GM12865 (cell line): ENCODE data around the gene ATP11A.

Experiments
- DNase-seq: peaks from one replicate; pipeline ENCODE4 v3.0.0; 2010; ENCODE audit warnings: low read depth
- H3K4me3 ChIP-seq: 2 replicates; pipeline ENCODE4 v1.5.1; 2011; ENCODE audit warnings: mild to moderate bottlenecking, low read depth, low read length, control low read depth
- TF ChIP-seq, protein P1 (sequence below): IDR thresholded peaks from 2 replicates; pipeline ENCODE4 v1.5.1; 2011; ENCODE audit warnings: low read length, control low read depth, low read depth, inconsistent platforms; ENCODE audit not compliant: insufficient read depth; ENCODE audit errors: missing control alignments

Gene ATP11A

DNA sequence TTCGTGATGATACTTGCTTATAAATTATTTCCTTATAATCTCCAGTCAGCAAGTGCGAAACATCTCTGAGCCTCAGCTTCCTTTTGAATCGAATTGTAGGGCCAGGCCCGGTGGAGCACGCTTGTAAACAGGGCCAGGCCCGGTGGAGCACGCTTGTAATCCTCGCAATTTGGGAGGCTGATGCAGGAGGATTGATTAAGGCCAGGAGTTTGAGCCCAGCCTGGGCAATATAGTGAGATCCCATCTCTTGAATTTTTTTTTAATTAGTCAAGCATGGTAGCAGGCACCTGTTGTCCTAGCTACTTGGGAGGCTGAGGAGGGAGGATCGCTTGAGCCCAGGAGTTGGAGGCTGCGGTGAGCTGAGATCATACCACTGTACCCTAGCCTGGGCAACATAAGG lies 163.0 kb downstream of the ATP11A start:
- H3K4me3 ChIP-seq: no peak overlapping the region
- no peak for DNase-seq
- TF ChIP-seq, protein P1, sequence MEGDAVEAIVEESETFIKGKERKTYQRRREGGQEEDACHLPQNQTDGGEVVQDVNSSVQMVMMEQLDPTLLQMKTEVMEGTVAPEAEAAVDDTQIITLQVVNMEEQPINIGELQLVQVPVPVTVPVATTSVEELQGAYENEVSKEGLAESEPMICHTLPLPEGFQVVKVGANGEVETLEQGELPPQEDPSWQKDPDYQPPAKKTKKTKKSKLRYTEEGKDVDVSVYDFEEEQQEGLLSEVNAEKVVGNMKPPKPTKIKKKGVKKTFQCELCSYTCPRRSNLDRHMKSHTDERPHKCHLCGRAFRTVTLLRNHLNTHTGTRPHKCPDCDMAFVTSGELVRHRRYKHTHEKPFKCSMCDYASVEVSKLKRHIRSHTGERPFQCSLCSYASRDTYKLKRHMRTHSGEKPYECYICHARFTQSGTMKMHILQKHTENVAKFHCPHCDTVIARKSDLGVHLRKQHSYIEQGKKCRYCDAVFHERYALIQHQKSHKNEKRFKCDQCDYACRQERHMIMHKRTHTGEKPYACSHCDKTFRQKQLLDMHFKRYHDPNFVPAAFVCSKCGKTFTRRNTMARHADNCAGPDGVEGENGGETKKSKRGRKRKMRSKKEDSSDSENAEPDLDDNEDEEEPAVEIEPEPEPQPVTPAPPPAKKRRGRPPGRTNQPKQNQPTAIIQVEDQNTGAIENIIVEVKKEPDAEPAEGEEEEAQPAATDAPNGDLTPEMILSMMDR: no peak

DNA sequence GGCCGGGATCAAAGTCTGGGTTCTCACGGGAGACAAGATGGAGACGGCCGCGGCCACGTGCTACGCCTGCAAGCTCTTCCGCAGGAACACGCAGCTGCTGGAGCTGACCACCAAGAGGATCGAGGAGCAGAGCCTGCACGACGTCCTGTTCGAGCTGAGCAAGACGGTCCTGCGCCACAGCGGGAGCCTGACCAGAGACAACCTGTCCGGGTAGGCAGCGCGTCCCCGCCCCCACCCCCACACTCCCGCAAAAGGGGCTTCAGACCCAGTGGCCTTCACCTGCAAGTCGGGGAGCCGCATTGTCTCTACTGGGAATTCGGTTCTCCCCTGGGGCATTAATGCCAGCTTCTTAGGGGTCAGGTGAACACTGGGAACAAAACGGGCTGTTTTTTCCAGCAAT lies 164.5 kb downstream of the ATP11A start:
- H3K4me3 ChIP-seq: no peak overlapping the region
- no peak for DNase-seq
- TF ChIP-seq, protein P1: no peak

DNA sequence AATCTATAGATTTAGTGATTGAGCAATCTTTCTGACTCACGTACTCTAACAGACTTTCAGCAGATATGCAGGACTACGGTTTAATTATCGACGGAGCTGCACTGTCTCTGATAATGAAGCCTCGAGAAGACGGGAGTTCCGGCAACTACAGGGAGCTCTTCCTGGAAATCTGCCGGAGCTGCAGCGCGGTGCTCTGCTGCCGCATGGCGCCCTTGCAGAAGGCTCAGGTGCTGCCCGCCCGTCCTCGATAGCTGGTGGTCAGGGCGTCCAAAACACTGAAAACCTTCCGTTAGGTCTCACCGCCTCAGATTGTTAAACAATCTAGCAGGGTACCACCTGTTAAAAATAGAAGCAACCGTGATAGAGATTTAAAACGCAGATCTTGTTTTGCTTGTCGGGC lies 166.0 kb downstream of the ATP11A start:
- H3K4me3 ChIP-seq: no peak overlapping the region
- TF ChIP-seq, protein P1: no peak
- DNase-seq: no peak

DNA sequence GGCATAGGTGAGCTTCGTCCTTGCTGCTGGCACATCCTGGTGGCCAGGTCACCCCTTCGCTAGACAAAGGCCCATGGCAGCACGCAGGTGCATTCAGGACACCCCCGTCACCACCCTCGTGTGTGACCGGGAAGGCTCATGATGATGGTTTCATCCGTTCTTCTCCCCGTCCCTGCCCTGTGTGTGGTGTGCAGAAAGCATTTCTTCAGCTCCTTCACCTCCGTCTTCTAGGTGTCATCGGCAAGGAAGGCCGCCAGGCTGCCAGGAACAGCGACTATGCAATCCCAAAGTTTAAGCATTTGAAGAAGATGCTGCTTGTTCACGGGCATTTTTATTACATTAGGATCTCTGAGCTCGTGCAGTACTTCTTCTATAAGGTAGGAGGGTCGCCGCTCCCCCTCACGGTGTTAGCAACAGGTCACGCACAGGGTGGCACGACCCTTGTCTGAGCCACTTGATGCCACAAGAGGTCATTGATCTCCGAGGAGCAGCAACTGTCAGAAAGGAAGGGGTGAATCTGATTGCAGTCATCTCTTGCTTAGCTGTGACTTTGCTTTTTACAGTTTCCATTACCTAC lies 168.2 kb downstream of the ATP11A start:
- DNase-seq: no peak
- TF ChIP-seq, protein P1: no peak
- H3K4me3 ChIP-seq: no peak overlapping the region

DNA sequence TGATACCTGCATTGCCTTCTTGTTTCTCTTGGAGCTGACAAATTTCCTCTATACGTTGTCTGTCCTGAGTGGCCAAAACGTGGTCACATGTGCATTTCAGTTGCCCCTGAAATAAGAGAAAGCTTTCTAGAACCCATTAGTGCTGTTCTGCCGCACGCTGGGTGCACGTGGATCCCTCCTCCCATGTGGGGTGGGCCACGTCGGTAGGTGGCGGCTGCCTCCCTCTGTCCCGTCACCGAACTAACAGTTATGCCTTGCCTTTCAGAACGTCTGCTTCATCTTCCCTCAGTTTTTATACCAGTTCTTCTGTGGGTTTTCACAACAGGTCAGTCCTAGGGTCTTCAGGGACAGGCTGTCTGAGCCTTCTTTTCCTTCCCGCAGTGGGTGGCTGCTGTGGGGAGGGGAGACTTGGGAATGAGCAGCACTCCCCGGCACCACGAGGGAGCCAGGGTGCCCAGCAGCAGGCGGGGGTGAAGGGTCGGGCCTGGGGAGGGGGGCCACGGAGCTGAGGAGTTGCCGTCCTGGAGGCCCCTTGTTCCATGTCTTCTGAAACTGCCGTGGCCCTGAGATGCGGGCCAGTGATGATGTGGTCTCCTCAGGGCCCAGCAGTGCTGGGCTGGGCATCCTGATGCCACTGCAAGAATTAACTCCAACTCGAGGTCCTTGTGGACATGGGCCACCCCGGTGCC lies 169.4 kb downstream of the ATP11A start:
- TF ChIP-seq, protein P1: no peak
- no peak overlapping the region for H3K4me3 ChIP-seq
- no peak for DNase-seq

DNA sequence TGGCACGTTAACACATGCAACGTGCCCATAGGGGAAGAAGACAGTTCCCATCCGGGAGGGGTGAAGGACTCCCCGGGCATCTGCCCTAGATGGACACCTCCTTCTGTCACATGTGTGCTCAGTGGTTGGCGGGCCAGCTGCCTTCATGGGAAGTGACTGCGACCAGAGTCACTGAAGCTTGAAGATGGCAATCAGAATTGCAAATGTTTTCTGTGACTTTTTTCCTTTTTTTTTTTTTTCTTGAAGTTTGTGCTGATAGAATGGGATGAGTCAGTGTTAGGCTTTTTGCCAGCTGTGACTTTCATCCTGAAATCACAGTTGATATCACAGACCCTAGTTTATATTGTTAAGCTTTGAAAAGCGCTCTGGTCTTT lies 170.0 kb downstream of the ATP11A start:
- peak; percentile 25 for DNase-seq

More for the DNA sequence above, 170.0 kb downstream of the ATP11A start:
- H3K4me3 ChIP-seq: no peak overlapping the region
- TF ChIP-seq, protein P1: no peak
